ENCODE measurements around the gene CMC1. TPM values are rescaled to one million over a fixed set of nuclear protein-coding genes. Genes with fewer than 3 reads are reported as not detected.

CMC1 gene
- total RNA-seq, 1 donor from 2014 or later: 8.9 TPM

DNA sequence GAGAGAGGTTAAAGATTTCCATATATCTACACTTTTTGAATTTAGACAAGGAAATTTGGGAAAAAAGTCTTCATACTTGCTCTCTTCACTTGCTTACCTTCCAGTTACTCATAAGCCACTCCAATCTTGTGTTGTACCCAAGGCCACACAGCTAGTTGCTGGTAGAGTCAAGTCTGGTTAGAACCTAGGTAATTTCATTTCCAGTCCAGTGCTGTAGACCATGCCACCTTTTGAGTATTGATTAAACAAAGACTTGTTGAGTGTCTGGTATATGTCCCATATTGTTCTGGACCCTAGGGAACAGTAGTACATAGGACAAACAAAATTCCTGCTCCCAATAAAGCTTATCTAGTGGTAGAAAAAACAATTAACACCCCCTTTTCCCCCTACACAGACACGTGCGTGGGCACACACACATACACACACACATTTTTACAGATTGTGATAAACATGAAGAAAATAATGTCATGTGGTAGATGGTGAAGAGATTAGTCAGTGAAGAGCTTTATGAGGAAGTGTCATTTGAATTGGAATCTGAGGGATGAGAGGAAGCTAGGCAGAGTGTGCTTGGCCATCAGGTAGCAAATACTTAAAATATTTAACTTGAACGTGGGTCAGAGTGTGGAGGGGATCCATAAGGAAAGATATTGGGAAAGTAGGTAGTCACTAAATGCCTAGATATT lies 2.1 kb downstream of the CMC1 start:
- no peaks in the 10 kb centered on the region for H3K27me3 Mint-ChIP-seq (ENCODE audit: unreplicated experiment)
- no peak for DNase-seq (ENCODE audit: low spot score)
- TF ChIP-seq, protein P1, sequence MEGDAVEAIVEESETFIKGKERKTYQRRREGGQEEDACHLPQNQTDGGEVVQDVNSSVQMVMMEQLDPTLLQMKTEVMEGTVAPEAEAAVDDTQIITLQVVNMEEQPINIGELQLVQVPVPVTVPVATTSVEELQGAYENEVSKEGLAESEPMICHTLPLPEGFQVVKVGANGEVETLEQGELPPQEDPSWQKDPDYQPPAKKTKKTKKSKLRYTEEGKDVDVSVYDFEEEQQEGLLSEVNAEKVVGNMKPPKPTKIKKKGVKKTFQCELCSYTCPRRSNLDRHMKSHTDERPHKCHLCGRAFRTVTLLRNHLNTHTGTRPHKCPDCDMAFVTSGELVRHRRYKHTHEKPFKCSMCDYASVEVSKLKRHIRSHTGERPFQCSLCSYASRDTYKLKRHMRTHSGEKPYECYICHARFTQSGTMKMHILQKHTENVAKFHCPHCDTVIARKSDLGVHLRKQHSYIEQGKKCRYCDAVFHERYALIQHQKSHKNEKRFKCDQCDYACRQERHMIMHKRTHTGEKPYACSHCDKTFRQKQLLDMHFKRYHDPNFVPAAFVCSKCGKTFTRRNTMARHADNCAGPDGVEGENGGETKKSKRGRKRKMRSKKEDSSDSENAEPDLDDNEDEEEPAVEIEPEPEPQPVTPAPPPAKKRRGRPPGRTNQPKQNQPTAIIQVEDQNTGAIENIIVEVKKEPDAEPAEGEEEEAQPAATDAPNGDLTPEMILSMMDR (IDR thresholded peaks at IDR 0.05; ENCODE audit: unreplicated experiment): no peak
- no peak overlapping the region for H3K27ac Mint-ChIP-seq (ENCODE audit: unreplicated experiment)
- no peaks in the 10 kb centered on the region for H3K36me3 Mint-ChIP-seq (ENCODE audit: low read depth, unreplicated experiment)
- no peak overlapping the region for H3K4me3 Mint-ChIP-seq (ENCODE audit: unreplicated experiment)
- H3K9me3 Mint-ChIP-seq (ENCODE audit: unreplicated experiment): no peaks in the 10 kb centered on the region
- peaks cover 13% of the 10 kb centered on the region for H3K4me1 Mint-ChIP-seq (ENCODE audit: unreplicated experiment)

- no peak for DNase-seq (ENCODE audit: low spot score)
- H3K4me1 Mint-ChIP-seq (ENCODE audit: unreplicated experiment): peaks cover 13% of the 10 kb centered on the region
- no peak overlapping the region for H3K4me3 Mint-ChIP-seq (ENCODE audit: unreplicated experiment)
- TF ChIP-seq, protein P1 (IDR thresholded peaks at IDR 0.05; ENCODE audit: unreplicated experiment): no peak
- H3K36me3 Mint-ChIP-seq (ENCODE audit: low read depth, unreplicated experiment): no peaks in the 10 kb centered on the region
- H3K9me3 Mint-ChIP-seq (ENCODE audit: unreplicated experiment): no peaks in the 10 kb centered on the region
- no peaks in the 10 kb centered on the region for H3K27me3 Mint-ChIP-seq (ENCODE audit: unreplicated experiment)
- no peak overlapping the region for H3K27ac Mint-ChIP-seq (ENCODE audit: unreplicated experiment)
Observed at GRCh38 chr3:28244491-28244890, 3.1 kb downstream of the CMC1 start.

GRCh38 chr3:28247286-28247685 lies 5.9 kb downstream of the CMC1 start:
- no peak for DNase-seq (ENCODE audit: low spot score)
- Mint-ChIP-seq H3K27ac (ENCODE audit: unreplicated experiment) (no peak overlapping the region), H3K27me3 (ENCODE audit: unreplicated experiment) (no peaks in the 10 kb centered on the region), H3K4me3 (ENCODE audit: unreplicated experiment) (no peak overlapping the region), H3K9me3 (ENCODE audit: unreplicated experiment) (no peaks in the 10 kb centered on the region), H3K36me3 (ENCODE audit: low read depth, unreplicated experiment) (no peaks in the 10 kb centered on the region), H3K4me1 (ENCODE audit: unreplicated experiment) (peaks cover 8% of the 10 kb centered on the region)
- TF ChIP-seq, protein P1 (IDR thresholded peaks at IDR 0.05; ENCODE audit: unreplicated experiment): no peak

GRCh38 chr3:28250999-28251398 lies 9.6 kb downstream of the CMC1 start:
- H3K27ac Mint-ChIP-seq (ENCODE audit: unreplicated experiment): no peak overlapping the region
- H3K27me3 Mint-ChIP-seq (ENCODE audit: unreplicated experiment): no peaks in the 10 kb centered on the region
- H3K4me1 Mint-ChIP-seq (ENCODE audit: unreplicated experiment): peaks cover 5% of the 10 kb centered on the region
- no peak overlapping the region for H3K4me3 Mint-ChIP-seq (ENCODE audit: unreplicated experiment)
- TF ChIP-seq, protein P1 (IDR thresholded peaks at IDR 0.05; ENCODE audit: unreplicated experiment): no peak
- no peak for DNase-seq (ENCODE audit: low spot score)
- no peaks in the 10 kb centered on the region for H3K9me3 Mint-ChIP-seq (ENCODE audit: unreplicated experiment)
- no peaks in the 10 kb centered on the region for H3K36me3 Mint-ChIP-seq (ENCODE audit: low read depth, unreplicated experiment)

DNA sequence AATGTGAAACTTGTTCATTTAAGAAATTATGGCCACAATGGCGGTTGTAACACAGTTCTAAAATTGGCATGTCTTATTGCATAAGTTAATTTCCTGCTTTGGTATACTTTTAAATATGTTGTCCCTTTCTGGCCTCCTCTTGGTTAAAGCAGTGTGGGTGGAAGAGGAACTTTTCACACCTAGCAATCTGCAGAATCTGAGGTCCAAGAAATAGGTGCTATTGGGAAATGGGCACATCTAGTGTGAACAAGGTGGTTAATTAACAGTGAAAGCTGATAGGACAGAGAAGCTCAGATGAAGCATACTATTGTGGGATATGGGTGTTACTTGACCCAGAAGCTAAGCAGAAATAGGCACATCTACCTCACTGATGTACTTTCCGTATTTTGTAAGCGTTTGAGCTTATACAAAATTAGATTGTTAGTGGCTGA lies 10.6 kb downstream of the CMC1 start:
- Mint-ChIP-seq H3K36me3 (ENCODE audit: low read depth, unreplicated experiment) (no peaks in the 10 kb centered on the region), H3K9me3 (ENCODE audit: unreplicated experiment) (no peaks in the 10 kb centered on the region), H3K27ac (ENCODE audit: unreplicated experiment) (no peak overlapping the region), H3K27me3 (ENCODE audit: unreplicated experiment) (no peaks in the 10 kb centered on the region), H3K4me1 (ENCODE audit: unreplicated experiment) (peaks cover 5% of the 10 kb centered on the region), H3K4me3 (ENCODE audit: unreplicated experiment) (no peak overlapping the region)
- TF ChIP-seq, protein P1 (IDR thresholded peaks at IDR 0.05; ENCODE audit: unreplicated experiment): no peak
- DNase-seq (ENCODE audit: low spot score): no peak
